K562 (cell line): ENCODE measurements around the gene USP15. TPM values are rescaled to one million over a fixed set of nuclear protein-coding genes. Genes with fewer than 3 reads are reported as not detected.

Experiments used
- ATAC-seq: fragments of 200-7000 bp; cut with Tn5 transposase; 3 replicates; pipeline ENCODE4 v1.9.1; 2020; ENCODE audit warnings: moderate library complexity
- BruUV-seq: library from RNA; stranded (reverse); fragments of 400-500 nt; replicated peaks from 2 replicates; lab custom pipeline; 2021; lab: Mats Ljungman, UMichigan
- CTCF ChIA-PET: fragments of 300-600 bp; formaldehyde crosslinking; extraction: SDS; loops from one replicate; lab custom pipeline; 2021; ENCODE audit warnings: low intra/inter-chr PET ratio; lab: Yijun Ruan, JAX
- POLR2A ChIA-PET: fragments of 300-600, 350-650 bp; sonication (Branson Sonifier 250); formaldehyde crosslinking; extraction: SDS; loops from one replicate; lab custom pipeline; 2021; ENCODE audit warnings: antibody characterized with exemption, inconsistent platforms; lab: Yijun Ruan, JAX
- DNase-seq, 4 experiments: peaks; one replicate each; pipeline versions ENCODE4 v3.0.0 to v3.0.0-alpha.2; 2011 to 2018; ENCODE audit warnings: low spot score in 3 of 4, mixed read lengths in 3 of 4; ENCODE audit errors: extremely low read depth in 1 of 4
- FAIRE-seq: peaks from 2 replicates; lab custom pipeline; 2011; peaks lifted over from hg19 to GRCh38; lab: Jason Lieb, UNC
- H2AFZ ChIP-seq: 2 replicates; pipeline ENCODE4 v1.6.0; 2011; ENCODE audit warnings: low read depth, low read length, control low read depth, inconsistent platforms
- H3K27ac ChIP-seq: fragments of 200-600 bp; 3 replicates; pipeline ENCODE4 v1.8.0; 2011; ENCODE audit warnings: low read depth, mild to moderate bottlenecking, control low read depth, inconsistent platforms, low read length, moderate library complexity, mixed read lengths; ENCODE audit errors: extremely low read depth
- H3K27me3 ChIP-seq, 2 experiments: fragments of 300-600 bp in 1 of 2; 2 replicates in 1 of 2; 3 replicates in 1 of 2; pipeline versions ENCODE4 v1.6.0 to v1.8.0; 2011; ENCODE audit warnings: inconsistent platforms in 2 of 2, low read length in 2 of 2, mild to moderate bottlenecking in 1 of 2, mixed read lengths in 1 of 2, moderate library complexity in 1 of 2; ENCODE audit not compliant: control insufficient read depth in 2 of 2, insufficient read depth in 2 of 2
- H3K36me3 ChIP-seq: fragments of 300-600 bp; 3 replicates; pipeline ENCODE4 v1.8.0; 2011; ENCODE audit warnings: mild to moderate bottlenecking, low read length, inconsistent platforms; ENCODE audit not compliant: control insufficient read depth, insufficient read depth
- H3K4me1 ChIP-seq, 2 experiments: fragments of 200-600 bp in 1 of 2; replicated peaks in 1 of 2; 2 replicates in 1 of 2; 3 replicates in 1 of 2; pipeline versions ENCODE4 v1.5.1 to v1.8.0; 2011; ENCODE audit warnings: inconsistent platforms in 2 of 2, low read length in 2 of 2, mild to moderate bottlenecking in 1 of 2, mixed read lengths in 1 of 2, moderate library complexity in 1 of 2; ENCODE audit not compliant: control insufficient read depth in 2 of 2, insufficient read depth in 2 of 2
- H3K4me2 ChIP-seq: 2 replicates; pipeline ENCODE4 v1.6.1; 2011; ENCODE audit warnings: low read length, control low read depth, inconsistent platforms, mixed read lengths; ENCODE audit not compliant: insufficient read depth
- H3K4me3 ChIP-seq: fragments of 200-600 bp; sonication (generic), shearing (Covaris generic); 2 replicates; pipeline ENCODE4 v1.5.1; 2016; ENCODE audit warnings: control low read depth, inconsistent platforms
- H3K79me2 ChIP-seq: fragments of 200-600 bp; 3 replicates; pipeline ENCODE4 v1.8.0; 2011; ENCODE audit warnings: low read length, inconsistent platforms; ENCODE audit not compliant: control insufficient read depth, insufficient read depth
- H3K9ac ChIP-seq, 2 experiments: 2 replicates each; pipeline versions ENCODE4 v1.6.0 to v1.6.1; 2011; ENCODE audit warnings: low read depth in 2 of 2, low read length in 2 of 2, control low read depth in 1 of 2, inconsistent platforms in 1 of 2, mild to moderate bottlenecking in 1 of 2, mixed read lengths in 1 of 2; ENCODE audit not compliant: insufficient read depth in 1 of 2
- H3K9me1 ChIP-seq: one replicate; pipeline ENCODE4 v1.6.0; 2011; ENCODE audit warnings: inconsistent platforms, mild to moderate bottlenecking, low read length, moderate library complexity; ENCODE audit not compliant: control insufficient read depth, insufficient read depth
- H3K9me3 ChIP-seq: replicated peaks from 2 replicates; pipeline ENCODE4 v1.5.1; 2011; ENCODE audit warnings: low read depth, low read length, inconsistent platforms; ENCODE audit not compliant: control insufficient read depth, insufficient read depth
- H4K20me1 ChIP-seq: replicated peaks from 2 replicates; pipeline ENCODE4 v1.6.1; 2011; ENCODE audit warnings: low read length, inconsistent platforms, mixed read lengths; ENCODE audit not compliant: control insufficient read depth, insufficient read depth
- E2F4 ChIP-seq: sonication (generic); formaldehyde crosslinking; IDR thresholded peaks from 2 replicates; pipeline ENCODE4 v1.8.0; 2022; ENCODE audit warnings: mild to moderate bottlenecking, low read depth, missing genetic modification reagents
- HNRNPL ChIP-seq: fragments of 200-400 bp; formaldehyde crosslinking; IDR thresholded peaks from 2 replicates; pipeline ENCODE4 v1.6.1; 2017; ENCODE audit warnings: low read depth, mild to moderate bottlenecking, low read length
- IRF2 ChIP-seq: sonication (generic); formaldehyde crosslinking; IDR thresholded peaks from 2 replicates; pipeline ENCODE4 v1.8.1; 2022; ENCODE audit warnings: mild to moderate bottlenecking, missing genetic modification reagents
- KLF1 ChIP-seq: fragments of 450-650 bp; IDR thresholded peaks from 2 replicates; pipeline ENCODE4 v1.6.1; 2016; ENCODE audit warnings: missing genetic modification characterization, missing compliant biosample characterization
- MCM2 ChIP-seq: fragments of 450-650 bp; IDR thresholded peaks from 2 replicates; pipeline ENCODE4 v1.6.1; 2017; ENCODE audit warnings: low read depth, mild to moderate bottlenecking
- MECOM ChIP-seq: fragments of 250-450 bp; sonication (Bioruptor Pico); IDR thresholded peaks from 2 replicates; pipeline ENCODE4 v1.8.0; 2022; ENCODE audit warnings: inconsistent platforms
- MIER1 ChIP-seq: fragments of 450-650 bp; IDR thresholded peaks from 2 replicates; pipeline ENCODE4 v1.6.1; 2016; ENCODE audit warnings: antibody characterized with exemption, mild to moderate bottlenecking, low read depth
- OTX1 ChIP-seq: fragments of 450-650 bp; formaldehyde crosslinking; IDR thresholded peaks from 2 replicates; pipeline ENCODE4 v1.4.0; 2022; ENCODE audit warnings: mild to moderate bottlenecking
- RBM14 ChIP-seq: fragments of 200-400 bp; formaldehyde crosslinking; IDR thresholded peaks from 2 replicates; pipeline ENCODE4 v1.6.1; 2018; ENCODE audit warnings: low read depth, mild to moderate bottlenecking, low read length, moderate library complexity, borderline replicate concordance; ENCODE audit not compliant: insufficient read depth
- RFX7 ChIP-seq: fragments of 250-450 bp; sonication (Bioruptor Pico); IDR thresholded peaks from 2 replicates; pipeline ENCODE4 v1.5.1; 2021; ENCODE audit warnings: mild to moderate bottlenecking
- RNF2 ChIP-seq: sonication (generic); IDR thresholded peaks from 2 replicates; pipeline ENCODE4 v1.6.1; 2016
- SAFB2 ChIP-seq: fragments of 200-400 bp; formaldehyde crosslinking; IDR thresholded peaks from 2 replicates; pipeline ENCODE4 v1.6.1; 2018; ENCODE audit warnings: borderline replicate concordance, low read length, low read depth, moderate library complexity; ENCODE audit not compliant: severe bottlenecking
- SMARCB1 ChIP-seq: IDR thresholded peaks from 2 replicates; pipeline ENCODE4 v1.6.1; 2011; ENCODE audit warnings: improper control_type of control experiment, low read depth; ENCODE audit not compliant: insufficient read length
- SMARCE1 ChIP-seq: fragments of 450-650 bp; IDR thresholded peaks from 2 replicates; pipeline ENCODE4 v1.7.1; 2016; ENCODE audit warnings: mild to moderate bottlenecking
- TEAD4 ChIP-seq, 2 experiments: sonication (generic) in 1 of 2; formaldehyde crosslinking in 1 of 2; IDR thresholded peaks; 2 replicates each; pipeline versions ENCODE4 v1.6.1 to v1.8.0; 2012 to 2022; ENCODE audit warnings: borderline replicate concordance in 1 of 2, inconsistent platforms in 1 of 2, low read length in 1 of 2, mild to moderate bottlenecking in 1 of 2, missing genetic modification reagents in 1 of 2
- ZFP36 ChIP-seq: fragments of 150-350 bp; IDR thresholded peaks from 2 replicates; pipeline ENCODE4 v1.6.1; 2018; ENCODE audit warnings: low read length, low read depth; ENCODE audit not compliant: partially characterized antibody
- ZNF24 ChIP-seq: fragments of 450-650 bp; IDR thresholded peaks from 2 replicates; pipeline ENCODE4 v1.6.1; 2016
- ZNF3 ChIP-seq: fragments of 250-450 bp; sonication (Bioruptor Pico); IDR thresholded peaks from 2 replicates; pipeline ENCODE4 v1.5.0; 2021; ENCODE audit warnings: mild to moderate bottlenecking, moderate library complexity
- WGBS: fragments of 100-300 bp; shearing (Covaris generic); methylation state at CpG from one replicate; pipeline ENCODE4 v1.1.6; 2016; ENCODE audit warnings: low coverage, mixed read lengths; ENCODE audit not compliant: insufficient coverage; ENCODE audit errors: missing lambda C conversion rate; 5-methylcytosine and 5-hydroxymethylcytosine counted together
- in situ Hi-C: fragments of 300-500 bp; cut with MboI; formaldehyde crosslinking; loops from 4 replicates; pipeline ENCODE4 v1.15.0; 2018; ENCODE audit warnings: inconsistent platforms, mixed read lengths
- intact Hi-C: fragments of 100-400 bp; cut with micrococcal nuclease; formaldehyde crosslinking; loops from 2 replicates; pipeline ENCODE4 v1.14.2; 2022
- polyA plus RNA-seq, 8 experiments: library from polyadenylated mRNA; depleted of rRNA in 4 of 8; stranded (reverse) in 5 of 8; unstranded in 3 of 8; fragments of >200 nt; fragmentation: Nextera tagmentation in 2 of 8; fragmentation: Illumina TruSeq in 1 of 8; extraction: Ambion mirVana in 2 of 8; extraction: Trizol in 1 of 8; gene quantifications; 2 replicates each; pipeline versions ENCODE4 v1.2.1 to v1.2.3, GENCODE V29; 2011 to 2014; ENCODE audit warnings: inconsistent platforms in 1 of 8, missing spikeins in 1 of 8
- total RNA-seq, 7 experiments: library from RNA; depleted of rRNA in 6 of 7; stranded (reverse); fragments of >200 nt in 6 of 7; fragmentation: Illumina TruSeq in 2 of 7; extraction: Trizol in 2 of 7; gene quantifications; 2 replicates each; pipeline versions ENCODE4 v1.2.1 to v1.2.3, GENCODE V29; 2011 to 2021; ENCODE audit warnings: low replicate concordance in 1 of 7
- TF ChIP-seq, protein P1 (sequence below): fragments of 450-650 bp; IDR thresholded peaks from 2 replicates; pipeline ENCODE4 v1.6.1; 2017; ENCODE audit warnings: antibody characterized with exemption, mild to moderate bottlenecking

Gene USP15
- total and polyA plus RNA-seq, 9 of the 15 experiments (the other 6 are each of a cell fraction or from before 2014, with no cell fraction given), result 140 to 272 (median 182) TPM

DNA sequence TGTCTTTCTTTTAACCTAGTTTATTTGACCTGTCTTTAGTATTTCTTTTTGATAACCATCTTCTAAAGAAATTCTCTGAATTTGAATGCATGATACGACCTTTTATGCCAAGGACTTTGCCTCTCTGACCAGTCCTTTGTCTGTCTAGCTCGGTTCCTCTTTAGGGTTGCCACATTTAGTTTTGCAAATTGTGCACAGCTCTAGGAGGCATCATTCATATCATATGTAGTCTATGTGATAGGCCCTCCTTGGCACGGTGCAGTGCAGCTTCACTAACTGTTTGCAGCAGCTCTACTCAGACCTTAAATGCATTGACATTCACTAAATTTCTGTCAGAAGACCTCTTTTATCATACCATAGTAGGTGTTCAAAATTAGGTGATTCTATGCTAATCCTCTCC, 75.6 kb downstream of the USP15 start:
- intact Hi-C loops, result no loop called here
- H3K4me1 ChIP-seq, result no peaks in the 10 kb centered on the region
- no peaks in the 10 kb centered on the region for H4K20me1 ChIP-seq
- 0 out of 2 replicates have a peak, but pooled peaks cover 2% of the 10 kb centered on the region for H3K9me3 ChIP-seq
- DNase-seq (no peak), FAIRE-seq (no peak), ATAC-seq (peak; percentile 50)
- no peak overlapping the region for H3K27ac ChIP-seq
- H3K9me1 ChIP-seq, result no peaks in the 10 kb centered on the region
- H3K36me3 ChIP-seq, result peaks cover 74% of the 10 kb centered on the region
- CTCF ChIA-PET, result no interaction called here
- no peak overlapping the region for H3K4me2 ChIP-seq
- POLR2A ChIA-PET, result interaction anchor here (0.8 kb wide), 1 partner anchor 70 kb away, joined by 3 read pairs; no protein-coding TSS in a partner anchor
- WGBS, result 87% methylated on average over 3 of the region's 3 CpGs
- H3K27me3 ChIP-seq, result no peaks in the 10 kb centered on the region
- H2AFZ ChIP-seq, result no peak overlapping the region
- no peak overlapping the region for H3K4me3 ChIP-seq
- no peak overlapping the region for H3K9ac ChIP-seq
- in situ Hi-C loops, result no loop called here
- no TSS peak for BruUV-seq
- H3K79me2 ChIP-seq, result peaks cover 100% of the 10 kb centered on the region
- TF ChIP-seq RBM14, result no peak
- no peak for TF ChIP-seq SAFB2
- TF ChIP-seq RFX7, result no peak
- TF ChIP-seq TEAD4 (IDR thresholded peaks at IDR 0.05; ENCODE audit: low read length), result no peak
- no peak for TF ChIP-seq TEAD4 (CRISPR knock-in tag; IDR thresholded peaks at IDR 0.05; ENCODE audit: borderline replicate concordance)
- TF ChIP-seq E2F4 (CRISPR knock-in tag), result no peak
- TF ChIP-seq, protein P1, sequence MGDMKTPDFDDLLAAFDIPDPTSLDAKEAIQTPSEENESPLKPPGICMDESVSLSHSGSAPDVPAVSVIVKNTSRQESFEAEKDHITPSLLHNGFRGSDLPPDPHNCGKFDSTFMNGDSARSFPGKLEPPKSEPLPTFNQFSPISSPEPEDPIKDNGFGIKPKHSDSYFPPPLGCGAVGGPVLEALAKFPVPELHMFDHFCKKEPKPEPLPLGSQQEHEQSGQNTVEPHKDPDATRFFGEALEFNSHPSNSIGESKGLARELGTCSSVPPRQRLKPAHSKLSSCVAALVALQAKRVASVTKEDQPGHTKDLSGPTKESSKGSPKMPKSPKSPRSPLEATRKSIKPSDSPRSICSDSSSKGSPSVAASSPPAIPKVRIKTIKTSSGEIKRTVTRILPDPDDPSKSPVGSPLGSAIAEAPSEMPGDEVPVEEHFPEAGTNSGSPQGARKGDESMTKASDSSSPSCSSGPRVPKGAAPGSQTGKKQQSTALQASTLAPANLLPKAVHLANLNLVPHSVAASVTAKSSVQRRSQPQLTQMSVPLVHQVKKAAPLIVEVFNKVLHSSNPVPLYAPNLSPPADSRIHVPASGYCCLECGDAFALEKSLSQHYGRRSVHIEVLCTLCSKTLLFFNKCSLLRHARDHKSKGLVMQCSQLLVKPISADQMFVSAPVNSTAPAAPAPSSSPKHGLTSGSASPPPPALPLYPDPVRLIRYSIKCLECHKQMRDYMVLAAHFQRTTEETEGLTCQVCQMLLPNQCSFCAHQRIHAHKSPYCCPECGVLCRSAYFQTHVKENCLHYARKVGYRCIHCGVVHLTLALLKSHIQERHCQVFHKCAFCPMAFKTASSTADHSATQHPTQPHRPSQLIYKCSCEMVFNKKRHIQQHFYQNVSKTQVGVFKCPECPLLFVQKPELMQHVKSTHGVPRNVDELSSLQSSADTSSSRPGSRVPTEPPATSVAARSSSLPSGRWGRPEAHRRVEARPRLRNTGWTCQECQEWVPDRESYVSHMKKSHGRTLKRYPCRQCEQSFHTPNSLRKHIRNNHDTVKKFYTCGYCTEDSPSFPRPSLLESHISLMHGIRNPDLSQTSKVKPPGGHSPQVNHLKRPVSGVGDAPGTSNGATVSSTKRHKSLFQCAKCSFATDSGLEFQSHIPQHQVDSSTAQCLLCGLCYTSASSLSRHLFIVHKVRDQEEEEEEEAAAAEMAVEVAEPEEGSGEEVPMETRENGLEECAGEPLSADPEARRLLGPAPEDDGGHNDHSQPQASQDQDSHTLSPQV, result no peak
- no peak for TF ChIP-seq ZFP36
- no peak for TF ChIP-seq SMARCB1
- no peak for TF ChIP-seq KLF1 (tag)
- TF ChIP-seq MIER1, result no peak
- no peak for TF ChIP-seq MCM2
- TF ChIP-seq MECOM (CRISPR knock-in tag), result no peak
- TF ChIP-seq IRF2 (CRISPR knock-in tag), result no peak
- TF ChIP-seq ZNF24, result no peak
- no peak for TF ChIP-seq SMARCE1
- no peak for TF ChIP-seq HNRNPL
- no peak for TF ChIP-seq RNF2
- TF ChIP-seq ZNF3 (CRISPR knock-in tag), result no peak
- TF ChIP-seq OTX1 (CRISPR knock-in tag), result no peak
